Activated CD4-positive, CD25-positive, alpha-beta regulatory T cell (primary cell): ENCODE data around the gene ARAF.
"Not testable (repeated sequence)": the region's sequence is repeated elsewhere in the genome, so short reads cannot be mapped to it uniquely, and the experiment has no call there.

Experiments
- DNase-seq, 4 experiments: peaks; one replicate each; lab custom pipeline; 2025; lab: John Stamatoyannopoulos, UW

Gene ARAF

DNA sequence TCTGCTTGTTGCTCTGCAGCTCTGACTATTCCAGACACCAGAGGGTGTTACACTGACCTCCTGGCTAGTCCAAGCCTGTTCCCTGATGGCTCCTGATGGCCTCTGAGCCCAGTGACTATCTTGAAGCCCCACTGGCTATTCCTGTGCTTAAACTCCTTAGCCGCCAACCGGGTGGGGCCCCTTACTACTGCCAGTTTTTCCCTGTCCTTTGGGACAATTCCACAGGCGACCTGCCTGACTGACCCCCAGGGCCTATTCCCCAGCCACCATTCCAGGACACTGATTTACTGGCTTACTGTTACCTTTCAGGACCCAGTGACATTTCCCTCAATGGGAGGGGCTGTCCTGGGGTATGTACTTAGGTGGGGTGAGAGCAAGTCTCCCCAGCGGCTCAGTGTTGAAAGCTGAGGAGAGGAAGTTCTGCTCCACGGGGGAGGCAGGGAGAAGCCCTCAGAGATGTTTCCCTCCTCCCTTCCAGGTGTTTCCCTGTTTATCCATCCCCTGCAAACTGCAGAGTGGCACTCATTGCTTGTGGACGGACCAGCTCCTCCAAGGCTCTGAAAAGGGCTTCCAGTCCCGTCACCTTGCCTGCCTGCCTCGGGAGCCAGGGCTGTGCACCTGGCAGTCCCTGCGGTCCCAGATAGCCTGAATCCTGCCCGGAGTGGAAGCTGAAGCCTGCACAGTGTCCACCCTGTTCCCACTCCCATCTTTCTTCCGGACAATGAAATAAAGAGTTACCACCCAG, 25.2 kb downstream of the ARAF start:
- no peak for DNase-seq

GRCh38 chrX:47587091-47587891, 26.3 kb downstream of the ARAF start:
- DNase-seq, result no peak

DNA sequence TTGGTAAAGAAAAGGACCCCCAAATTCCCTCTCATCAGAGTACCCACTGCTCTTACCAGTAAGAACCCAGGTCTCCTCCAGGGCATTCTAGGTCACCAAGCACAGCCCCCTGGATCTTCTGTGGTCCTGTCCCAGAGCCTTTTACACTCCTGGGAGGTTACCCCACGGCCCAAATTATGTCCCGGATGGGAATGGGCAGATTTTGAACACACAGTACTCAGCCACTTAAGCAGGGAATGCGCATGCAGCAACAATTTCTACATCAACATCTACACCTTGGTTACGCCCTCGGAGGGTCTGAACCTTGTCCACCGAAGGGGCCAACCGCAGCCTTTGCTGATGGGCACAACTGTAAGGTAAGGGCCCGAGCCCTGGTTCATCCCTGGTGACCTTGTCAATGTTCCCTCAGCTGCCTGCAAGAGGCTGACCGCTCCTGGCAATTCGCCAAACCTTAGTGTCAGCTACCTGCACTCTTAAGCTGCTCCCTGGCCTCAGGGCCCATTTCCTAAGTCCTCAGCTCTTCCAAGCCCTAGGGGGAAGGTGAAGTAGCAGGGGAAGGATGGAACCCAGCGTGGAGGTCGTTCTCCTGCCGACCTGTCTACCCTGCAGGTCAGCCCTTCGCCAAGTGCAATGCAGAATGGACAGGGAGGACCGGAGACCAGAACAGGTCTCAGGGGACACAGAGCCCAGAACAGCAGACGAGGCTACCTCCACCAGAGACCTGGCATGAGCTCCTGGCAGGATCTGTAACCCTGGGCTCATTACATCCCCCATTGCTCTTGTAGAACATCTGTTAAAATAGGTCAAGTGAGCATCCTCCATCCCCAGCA, 27.1 kb downstream of the ARAF start:
- no peak for DNase-seq

- no peak for DNase-seq
These were observed 30.0 kb downstream of the ARAF start for GRCh38 chrX:47590984-47591383.

GRCh38 chrX:47593522-47593921, 32.5 kb downstream of the ARAF start:
- DNase-seq, result no peak

GRCh38 chrX:47595716-47596251, 34.8 kb downstream of the ARAF start:
- no peak for DNase-seq

- DNase-seq, result no peak
These were observed 35.3 kb downstream of the ARAF start for GRCh38 chrX:47596256-47596655.

DNA sequence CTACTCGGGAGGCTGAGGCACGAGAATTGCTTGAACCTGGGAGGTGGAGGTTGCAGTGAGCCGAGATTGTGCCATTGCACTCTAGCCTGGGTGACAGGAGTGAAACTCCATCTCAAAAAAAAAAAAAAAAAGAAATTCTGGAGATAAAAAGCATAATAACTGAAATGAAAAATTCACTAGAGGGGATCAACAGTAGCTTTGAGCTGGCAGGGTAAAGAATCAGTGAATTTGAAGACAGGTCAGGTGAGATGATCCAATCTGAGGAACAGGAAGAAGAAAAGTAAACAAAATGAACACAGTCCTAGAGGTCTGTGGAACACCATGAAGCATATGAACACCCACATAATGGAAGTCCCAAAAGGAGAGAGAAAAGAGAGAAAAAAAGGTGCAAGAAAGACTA, 36.2 kb downstream of the ARAF start:
- DNase-seq, result no peak

DNA sequence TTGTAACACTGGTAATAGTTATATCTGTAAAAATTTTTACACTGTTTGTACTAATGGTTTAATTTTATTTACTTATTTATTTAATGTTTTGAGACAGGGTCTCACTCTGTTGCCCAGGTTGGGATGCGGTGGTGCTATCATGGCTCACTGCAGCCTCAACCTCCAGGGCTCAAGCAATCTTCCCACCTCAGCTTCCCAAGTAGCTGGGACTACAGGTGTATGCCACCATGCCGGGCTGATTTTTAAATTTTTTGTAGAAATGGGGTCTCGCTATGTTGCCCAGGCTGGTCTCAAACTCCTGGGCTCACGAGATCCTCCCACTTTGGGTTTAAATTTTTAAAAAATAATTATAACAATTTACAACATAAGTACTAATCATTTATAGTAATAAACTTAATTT, 42.1 kb downstream of the ARAF start:
- not testable (repeated sequence) for DNase-seq

GRCh38 chrX:47605024-47605423, 44.0 kb downstream of the ARAF start:
- DNase-seq, result no peak

DNA sequence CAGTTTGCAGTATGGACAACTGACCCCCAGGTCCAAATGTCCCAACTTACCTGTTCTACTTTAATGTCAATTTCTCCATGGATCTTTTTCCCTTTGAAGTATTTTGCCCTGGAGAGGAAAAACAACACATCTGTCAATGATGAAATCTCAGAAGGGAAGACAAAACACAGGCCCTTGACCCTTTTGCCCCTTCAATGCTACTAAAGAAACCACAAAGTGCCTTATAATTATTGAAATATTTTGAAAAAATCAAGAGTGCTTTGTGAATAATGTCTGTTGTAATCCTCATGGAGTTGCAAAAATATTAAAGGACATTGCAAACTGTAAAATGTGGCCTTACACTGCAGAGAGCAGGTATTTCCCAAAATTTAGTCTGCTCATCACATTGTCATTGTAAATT, 46.1 kb downstream of the ARAF start:
- DNase-seq, result no peak

GRCh38 chrX:47608130-47608810, 47.3 kb downstream of the ARAF start:
- DNase-seq, result no peak

DNA sequence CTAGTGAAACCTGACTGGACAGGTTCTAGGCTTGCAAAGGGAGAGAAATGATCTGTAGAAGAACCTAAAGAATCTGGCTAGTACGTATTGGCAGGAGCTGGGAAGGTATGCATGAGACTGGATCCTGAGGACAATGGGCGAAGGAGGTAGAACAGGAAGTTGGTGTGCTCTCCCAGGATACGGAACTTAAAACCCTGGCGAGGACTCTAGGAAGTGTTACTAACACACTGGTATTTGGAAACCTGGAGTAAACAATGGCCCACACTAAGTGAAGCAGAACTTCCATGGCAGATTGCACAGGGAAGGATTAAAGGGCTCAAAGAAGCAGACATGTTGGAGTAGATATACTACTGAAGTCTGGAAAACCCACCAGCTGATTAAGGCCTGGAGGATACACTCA, 49.5 kb downstream of the ARAF start:
- no peak for DNase-seq

DNA sequence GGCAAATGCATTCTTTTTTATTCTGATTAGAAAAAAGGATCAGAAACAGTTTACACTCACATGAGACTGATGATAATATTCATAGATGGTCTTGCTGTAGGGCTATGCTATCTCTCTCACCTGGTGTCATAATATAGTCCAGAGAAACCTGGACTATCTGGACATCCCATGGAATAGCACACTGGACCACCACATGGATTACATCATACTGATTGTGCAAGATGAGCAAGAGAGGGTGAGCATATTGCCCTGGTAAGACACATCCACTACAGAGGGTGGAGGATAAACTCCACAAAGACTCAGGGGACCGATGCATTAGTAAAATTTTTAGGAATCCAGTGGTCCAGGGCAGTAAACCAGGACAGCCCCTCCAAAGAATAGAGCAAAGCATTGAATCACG, 50.5 kb downstream of the ARAF start:
- DNase-seq, result no peak

DNA sequence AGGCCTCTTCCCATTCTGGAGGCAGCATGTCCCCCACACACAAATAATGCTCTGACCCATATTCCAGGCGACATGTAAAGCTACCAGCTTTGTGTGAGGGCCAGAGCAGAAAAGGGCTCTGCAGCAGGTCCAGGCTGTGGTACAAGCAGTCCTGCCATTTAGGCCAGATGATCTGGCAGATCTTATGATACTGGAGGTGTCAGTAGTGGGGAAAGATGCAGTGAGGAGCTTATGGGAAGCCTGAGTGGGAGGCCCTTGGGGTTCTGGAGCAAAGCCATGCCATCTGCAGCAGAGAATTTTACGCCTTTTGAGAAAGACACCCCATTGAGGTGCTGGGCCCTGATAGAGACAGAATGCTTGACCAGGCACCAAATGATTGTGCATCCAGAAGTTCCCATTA, 50.9 kb downstream of the ARAF start:
- no peak for DNase-seq

DNA sequence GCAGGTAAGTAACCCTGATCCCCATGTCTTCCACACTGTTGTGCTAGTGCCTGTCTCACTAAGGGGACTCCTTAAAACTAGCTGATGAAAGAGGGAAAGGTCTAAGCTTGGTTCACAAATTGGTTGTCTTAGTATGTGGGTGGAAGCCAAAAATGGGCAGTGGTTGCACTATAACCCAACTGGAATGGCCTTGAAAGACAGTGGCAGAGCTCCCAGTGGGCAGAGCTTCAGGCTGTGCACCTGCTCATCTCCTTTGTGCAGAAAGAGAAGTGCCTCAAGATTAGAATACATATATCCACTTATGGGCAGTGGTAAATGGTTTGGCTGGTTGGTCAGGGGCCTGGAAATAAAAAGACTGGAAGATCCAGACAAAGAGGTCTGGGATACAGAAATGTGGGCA, 51.4 kb downstream of the ARAF start:
- no peak for DNase-seq

GRCh38 chrX:47613082-47613481, 52.1 kb downstream of the ARAF start:
- no peak for DNase-seq

- DNase-seq, result no peak
These were observed 53.6 kb downstream of the ARAF start for GRCh38 chrX:47614618-47615017.

- no peak for DNase-seq
These were observed 58.0 kb downstream of the ARAF start for GRCh38 chrX:47618923-47619485.

DNA sequence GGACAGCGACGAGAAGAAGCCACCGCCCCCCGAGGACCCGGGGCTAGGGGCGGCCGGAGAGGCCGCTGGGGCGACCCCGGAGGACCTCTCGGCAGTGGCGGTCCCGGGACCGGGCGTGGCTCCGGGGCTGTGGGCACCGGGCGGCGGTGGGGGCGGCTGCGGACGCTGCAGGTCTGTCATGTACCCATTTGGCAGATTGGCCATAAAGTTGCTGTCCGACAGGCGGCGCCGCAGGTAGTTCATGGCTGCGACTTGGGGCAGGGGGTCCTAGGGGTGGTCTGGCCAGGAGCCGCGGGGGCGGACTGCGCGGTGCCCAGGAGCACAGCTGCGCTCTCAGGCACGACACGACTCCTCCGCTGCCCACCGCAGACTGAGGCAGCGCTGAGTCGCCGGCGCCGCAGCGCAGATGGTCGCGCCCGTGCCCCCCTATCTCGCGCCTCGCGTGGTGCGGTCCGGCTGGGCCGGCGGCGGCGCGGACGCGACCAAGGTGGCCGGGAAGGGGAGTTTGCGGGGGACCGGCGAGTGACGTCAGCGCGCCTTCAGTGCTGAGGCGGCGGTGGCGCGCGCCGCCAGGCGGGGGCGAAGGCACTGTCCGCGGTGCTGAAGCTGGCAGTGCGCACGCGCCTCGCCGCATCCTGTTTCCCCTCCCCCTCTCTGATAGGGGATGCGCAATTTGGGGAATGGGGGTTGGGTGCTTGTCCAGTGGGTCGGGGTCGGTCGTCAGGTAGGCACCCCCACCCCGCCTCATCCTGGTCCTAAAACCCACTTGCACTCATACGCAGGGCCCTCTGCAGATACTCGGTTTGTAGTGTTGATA, 58.7 kb downstream of the ARAF start, which contains the start of gene SYN1:
Gene SYN1 (minus strand): TSS at position 372 of the 817 bp plus-strand sequence. CDS start 129 bp downstream, at position 243.
- peak; percentile 55 to 68 (median 62) for DNase-seq
